Esophagus squamous epithelium (tissue), 4 donors: ENCODE data around the gene TBC1D14.

ENCODE experiments used
- CTCF ChIP-seq, 6 experiments: fragments of 450-650 bp in 4 of 6; fragments of 200-600 bp in 2 of 6; sonication (generic) in 2 of 6; IDR thresholded peaks; one replicate each; pipeline ENCODE4 v1.5.1; 2016 to 2019; ENCODE audit warnings: antibody characterized with exemption in 6 of 6, mild to moderate bottlenecking in 4 of 6, moderate library complexity in 4 of 6
- POLR2A ChIP-seq, 4 donors: fragments of 450-650 bp; IDR thresholded peaks; one replicate each; pipeline ENCODE4 v1.6.1; 2017; ENCODE audit warnings: antibody characterized with exemption in 4 of 4, mild to moderate bottlenecking in 4 of 4, moderate library complexity in 3 of 4

- TF ChIP-seq CTCF (IDR thresholded peaks at IDR 0.05) = no peak
- TF ChIP-seq POLR2A (IDR thresholded peaks at IDR 0.05) = no peak
Observed at GRCh38 chr4:7060346-7061150, 150.9 kb downstream of the TBC1D14 start.
